HG03378 (cell line): ENCODE measurements around the gene EPYC.

Experiments used
- ATAC-seq: cut with Tn5 transposase; IDR thresholded peaks from one replicate; pipeline ENCODE4 v1.9.1; 2021; ENCODE audit warnings: mild to moderate bottlenecking, moderate library complexity; ENCODE audit not compliant: unreplicated experiment

The EPYC gene

GRCh38 chr12:90959538-90960139 is 45.1 kb downstream of the EPYC start:
- ATAC-seq: peak; percentile 91

GRCh38 chr12:90959032-90959431 is 45.7 kb downstream of the EPYC start:
- no peak for ATAC-seq

GRCh38 chr12:90958347-90958746 is 46.4 kb downstream of the EPYC start:
- ATAC-seq: no peak

- ATAC-seq: no peak
Observed at GRCh38 chr12:90954921-90955320, 49.9 kb downstream of the EPYC start, which contains the start of gene CCER1. TSS of gene CCER1 (minus strand) at chr12:90955176. CDS start at chr12:90954742, 434 bp downstream.

GRCh38 chr12:90954428-90954827 is 50.3 kb downstream of the EPYC start:
- ATAC-seq: no peak

- no peak for ATAC-seq
Observed at GRCh38 chr12:90953956-90954421, 50.8 kb downstream of the EPYC start.

- no peak for ATAC-seq
Observed at GRCh38 chr12:90951432-90952105, 53.2 kb downstream of the EPYC start.

GRCh38 chr12:90947869-90948268 is 56.9 kb downstream of the EPYC start:
- ATAC-seq: no peak

- peak; percentile 86 for ATAC-seq
Observed at GRCh38 chr12:90945070-90945649, 59.6 kb downstream of the EPYC start.

GRCh38 chr12:90943255-90943654 is 61.5 kb downstream of the EPYC start:
- no peak for ATAC-seq

- peak; percentile 79 for ATAC-seq
Observed at GRCh38 chr12:90940872-90941499, 63.8 kb downstream of the EPYC start.

- ATAC-seq: no peak
Observed at GRCh38 chr12:90939382-90939781, 65.4 kb downstream of the EPYC start.

GRCh38 chr12:90938451-90938850 is 66.3 kb downstream of the EPYC start:
- ATAC-seq: no peak

- no peak for ATAC-seq
Observed at GRCh38 chr12:90937651-90938050, 67.1 kb downstream of the EPYC start.

- no peak for ATAC-seq
Observed at GRCh38 chr12:90936230-90937005, 68.4 kb downstream of the EPYC start.

- ATAC-seq: no peak
Observed at GRCh38 chr12:90925562-90925961, 79.2 kb downstream of the EPYC start.

- no peak for ATAC-seq
Observed at GRCh38 chr12:90924406-90924805, 80.4 kb downstream of the EPYC start.

GRCh38 chr12:90922145-90922627 is 82.6 kb downstream of the EPYC start:
- ATAC-seq: no peak

- no peak for ATAC-seq
Observed at GRCh38 chr12:90921536-90921935, 83.2 kb downstream of the EPYC start.

- no peak for ATAC-seq
Observed at GRCh38 chr12:90920222-90920621, 84.5 kb downstream of the EPYC start.

GRCh38 chr12:90917431-90917830 is 87.3 kb downstream of the EPYC start:
- ATAC-seq: no peak
